Astrocyte (in vitro differentiated cells and primary cell): ENCODE results near the gene CMTM5.

Experiments
- EZH2 ChIP-seq: IDR thresholded peaks from 2 replicates; pipeline ENCODE4 v1.6.1; 2012; ENCODE audit warnings: mild to moderate bottlenecking, low read length, inconsistent platforms; ENCODE audit not compliant: insufficient read depth
- TF ChIP-seq, protein P1 (sequence below): IDR thresholded peaks from 2 replicates; pipeline ENCODE4 v1.5.1; 2011; ENCODE audit warnings: low read depth, mild to moderate bottlenecking, inconsistent platforms, low read length, moderate library complexity; ENCODE audit not compliant: insufficient read depth

DNA sequence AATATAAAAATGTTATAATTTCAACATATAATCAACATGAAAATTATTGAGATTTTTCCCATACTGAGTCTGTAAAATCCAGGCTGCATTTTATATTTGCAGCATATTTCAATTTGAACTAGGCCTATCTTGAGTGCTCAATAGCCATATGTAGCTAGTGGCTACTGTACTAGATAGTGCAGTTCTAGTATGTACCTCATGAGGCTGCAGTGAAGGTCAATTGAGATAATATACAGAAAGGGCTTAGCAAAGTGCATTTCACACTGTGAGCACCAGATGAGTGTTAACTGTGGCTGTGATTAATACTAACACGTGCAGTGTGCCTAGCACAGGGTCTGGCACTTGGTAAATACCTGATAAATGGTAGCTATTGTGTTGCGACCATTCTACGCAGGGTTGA, 18.8 kb upstream of the CMTM5 start:
- TF ChIP-seq, protein P1, sequence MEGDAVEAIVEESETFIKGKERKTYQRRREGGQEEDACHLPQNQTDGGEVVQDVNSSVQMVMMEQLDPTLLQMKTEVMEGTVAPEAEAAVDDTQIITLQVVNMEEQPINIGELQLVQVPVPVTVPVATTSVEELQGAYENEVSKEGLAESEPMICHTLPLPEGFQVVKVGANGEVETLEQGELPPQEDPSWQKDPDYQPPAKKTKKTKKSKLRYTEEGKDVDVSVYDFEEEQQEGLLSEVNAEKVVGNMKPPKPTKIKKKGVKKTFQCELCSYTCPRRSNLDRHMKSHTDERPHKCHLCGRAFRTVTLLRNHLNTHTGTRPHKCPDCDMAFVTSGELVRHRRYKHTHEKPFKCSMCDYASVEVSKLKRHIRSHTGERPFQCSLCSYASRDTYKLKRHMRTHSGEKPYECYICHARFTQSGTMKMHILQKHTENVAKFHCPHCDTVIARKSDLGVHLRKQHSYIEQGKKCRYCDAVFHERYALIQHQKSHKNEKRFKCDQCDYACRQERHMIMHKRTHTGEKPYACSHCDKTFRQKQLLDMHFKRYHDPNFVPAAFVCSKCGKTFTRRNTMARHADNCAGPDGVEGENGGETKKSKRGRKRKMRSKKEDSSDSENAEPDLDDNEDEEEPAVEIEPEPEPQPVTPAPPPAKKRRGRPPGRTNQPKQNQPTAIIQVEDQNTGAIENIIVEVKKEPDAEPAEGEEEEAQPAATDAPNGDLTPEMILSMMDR = no peak
- TF ChIP-seq EZH2 = no peak
